Measurements from ENCODE around the gene MAP2K2.

The MAP2K2 gene

GRCh38 chr19:4097501-4097900 lies 26.4 kb downstream of the MAP2K2 start:
- no peak for TF ChIP-seq CTCF (conservative IDR thresholded peaks at IDR 0.05; ENCODE audit: low read length)
- DNase-seq (ENCODE audit: low read depth), result no peak
- no peak overlapping the region for H3K4me3 ChIP-seq (ENCODE audit: low read length)

- H3K4me3 ChIP-seq (ENCODE audit: low read length), result no peak overlapping the region
- TF ChIP-seq CTCF (conservative IDR thresholded peaks at IDR 0.05; ENCODE audit: low read length), result no peak
- DNase-seq (ENCODE audit: low read depth), result no peak
These were observed 27.7 kb downstream of the MAP2K2 start for GRCh38 chr19:4096049-4096892.

GRCh38 chr19:4095488-4095844 lies 28.5 kb downstream of the MAP2K2 start:
- no peak overlapping the region for H3K4me3 ChIP-seq (ENCODE audit: low read length)
- no peak for DNase-seq (ENCODE audit: low read depth)
- no peak for TF ChIP-seq CTCF (conservative IDR thresholded peaks at IDR 0.05; ENCODE audit: low read length)

- no peak for DNase-seq (ENCODE audit: low read depth)
- TF ChIP-seq CTCF (conservative IDR thresholded peaks at IDR 0.05; ENCODE audit: low read length), result no peak
- no peak overlapping the region for H3K4me3 ChIP-seq (ENCODE audit: low read length)
These were observed 29.0 kb downstream of the MAP2K2 start for GRCh38 chr19:4094761-4095487.

- TF ChIP-seq CTCF (conservative IDR thresholded peaks at IDR 0.05; ENCODE audit: low read length), result no peak
- no peak for DNase-seq (ENCODE audit: low read depth)
- H3K4me3 ChIP-seq (ENCODE audit: low read length), result no peak overlapping the region
These were observed 29.6 kb downstream of the MAP2K2 start for GRCh38 chr19:4094291-4094690.

- H3K4me3 ChIP-seq (ENCODE audit: low read length), result no peak overlapping the region
- TF ChIP-seq CTCF (conservative IDR thresholded peaks at IDR 0.05; ENCODE audit: low read length), result no peak
- DNase-seq (ENCODE audit: low read depth), result no peak
These were observed 30.2 kb downstream of the MAP2K2 start for GRCh38 chr19:4093643-4094175.
